A204.1 (cell line): ENCODE results near the gene IPMK.

Experiments used
- FAIRE-seq: peaks from 2 replicates; lab custom pipeline; 2012; peaks lifted over from hg19 to GRCh38; lab: Jason Lieb, UNC

Gene IPMK

GRCh38 chr10:58153751-58154150 lies 113.9 kb downstream of the IPMK start:
- no peak for FAIRE-seq

GRCh38 chr10:58152673-58153263 lies 114.9 kb downstream of the IPMK start:
- FAIRE-seq = peak; percentile 6

GRCh38 chr10:58150290-58150689 lies 117.4 kb downstream of the IPMK start:
- FAIRE-seq = no peak

- FAIRE-seq = no peak
These were observed 123.8 kb downstream of the IPMK start for GRCh38 chr10:58143944-58144343.
